ENCODE data around the gene NTMT1.

Gene NTMT1

GRCh38 chr9:129608561-129609481 lies 17.1 kb upstream of the NTMT1 start:
- H3K4me3 ChIP-seq (ENCODE audit: low read depth, low read length): no peak overlapping the region
- no peak for DNase-seq (ENCODE audit: low read depth)
- TF ChIP-seq MYC (IDR thresholded peaks at IDR 0.05; ENCODE audit: low read depth, low read length): no peak
- no peak for TF ChIP-seq MAX (IDR thresholded peaks at IDR 0.05; ENCODE audit: low read depth, low read length)
- no peak for TF ChIP-seq POLR2A (IDR thresholded peaks at IDR 0.05; ENCODE audit: extremely low read depth, insufficient read length)
- TF ChIP-seq CTCF (IDR thresholded peaks at IDR 0.05; ENCODE audit: low read depth, low read length): no peak

- TF ChIP-seq CTCF (IDR thresholded peaks at IDR 0.05; ENCODE audit: low read depth, low read length) (no peak), MYC (IDR thresholded peaks at IDR 0.05; ENCODE audit: low read depth, low read length) (no peak), POLR2A (IDR thresholded peaks at IDR 0.05; ENCODE audit: extremely low read depth, insufficient read length) (no peak), MAX (IDR thresholded peaks at IDR 0.05; ENCODE audit: low read depth, low read length) (no peak)
- no peak overlapping the region for H3K4me3 ChIP-seq (ENCODE audit: low read depth, low read length)
- peak; percentile 38 for DNase-seq (ENCODE audit: low read depth)
Observed at GRCh38 chr9:129609486-129610212, 16.3 kb upstream of the NTMT1 start.

- no peak overlapping the region for H3K4me3 ChIP-seq (ENCODE audit: low read depth, low read length)
- no peak for DNase-seq (ENCODE audit: low read depth)
- no peak for TF ChIP-seq MYC (IDR thresholded peaks at IDR 0.05; ENCODE audit: low read depth, low read length)
- no peak for TF ChIP-seq CTCF (IDR thresholded peaks at IDR 0.05; ENCODE audit: low read depth, low read length)
- TF ChIP-seq POLR2A (IDR thresholded peaks at IDR 0.05; ENCODE audit: extremely low read depth, insufficient read length): no peak
Observed at GRCh38 chr9:129610213-129610472, 15.8 kb upstream of the NTMT1 start.

- no peak overlapping the region for H3K4me3 ChIP-seq (ENCODE audit: low read depth, low read length)
- DNase-seq (ENCODE audit: low read depth): peak; percentile 71
- TF ChIP-seq MAX (IDR thresholded peaks at IDR 0.05; ENCODE audit: low read depth, low read length) (no peak), MYC (IDR thresholded peaks at IDR 0.05; ENCODE audit: low read depth, low read length) (peak; percentile 45; the same call in 1 of the 2 replicates), POLR2A (IDR thresholded peaks at IDR 0.05; ENCODE audit: extremely low read depth, insufficient read length) (no peak), CTCF (IDR thresholded peaks at IDR 0.05; ENCODE audit: low read depth, low read length) (peak; percentile 60)
Observed at GRCh38 chr9:129610473-129611306, 15.3 kb upstream of the NTMT1 start.

- no peak for TF ChIP-seq MYC (IDR thresholded peaks at IDR 0.05; ENCODE audit: low read depth, low read length)
- TF ChIP-seq MAX (IDR thresholded peaks at IDR 0.05; ENCODE audit: low read depth, low read length): no peak
- TF ChIP-seq CTCF (IDR thresholded peaks at IDR 0.05; ENCODE audit: low read depth, low read length): no peak
- no peak for TF ChIP-seq POLR2A (IDR thresholded peaks at IDR 0.05; ENCODE audit: extremely low read depth, insufficient read length)
- no peak overlapping the region for H3K4me3 ChIP-seq (ENCODE audit: low read depth, low read length)
- no peak for DNase-seq (ENCODE audit: low read depth)
Observed at GRCh38 chr9:129611307-129611800, 14.6 kb upstream of the NTMT1 start.
